Osteocyte (in vitro differentiated cells): ENCODE measurements around the gene PLXNA4. TPM values are rescaled to one million over a fixed set of nuclear protein-coding genes. Genes with fewer than 3 reads are reported as not detected.

Source experiments
- DNase-seq: peaks from one replicate; pipeline ENCODE4 v3.0.0; 2021; ENCODE audit warnings: mixed read lengths; ENCODE audit not compliant: unreplicated experiment; ENCODE audit errors: extremely low spot score
- H3K27ac Mint-ChIP-seq: one replicate; pipeline ENCODE4 v1.8.0; 2021; ENCODE audit warnings: mild to moderate bottlenecking, mixed read lengths; ENCODE audit not compliant: unreplicated experiment
- H3K27me3 Mint-ChIP-seq: one replicate; pipeline ENCODE4 v1.8.0; 2021; ENCODE audit warnings: mixed read lengths; ENCODE audit not compliant: unreplicated experiment
- H3K36me3 Mint-ChIP-seq: one replicate; pipeline ENCODE4 v1.8.0; 2021; ENCODE audit warnings: mixed read lengths; ENCODE audit not compliant: unreplicated experiment
- H3K4me1 Mint-ChIP-seq: one replicate; pipeline ENCODE4 v1.8.0; 2021; ENCODE audit warnings: mixed read lengths; ENCODE audit not compliant: unreplicated experiment
- H3K4me3 Mint-ChIP-seq: one replicate; pipeline ENCODE4 v1.8.0; 2021; ENCODE audit warnings: mild to moderate bottlenecking, moderate library complexity, mixed read lengths; ENCODE audit not compliant: unreplicated experiment
- H3K9me3 Mint-ChIP-seq: one replicate; pipeline ENCODE4 v1.8.0; 2021; ENCODE audit warnings: mixed read lengths; ENCODE audit not compliant: unreplicated experiment
- CTCF ChIP-seq: fragments of 200-600 bp; sonication (generic); IDR thresholded peaks from 2 replicates; pipeline ENCODE4 v1.5.0; 2021; ENCODE audit warnings: antibody characterized with exemption, mild to moderate bottlenecking, moderate library complexity
- total RNA-seq: library from RNA; stranded (reverse); gene quantifications from 2 replicates; pipeline ENCODE4 v1.2.1, GENCODE V29; 2021

PLXNA4 gene
- total RNA-seq, 1 donor from 2014 or later = 59.0 TPM

DNA sequence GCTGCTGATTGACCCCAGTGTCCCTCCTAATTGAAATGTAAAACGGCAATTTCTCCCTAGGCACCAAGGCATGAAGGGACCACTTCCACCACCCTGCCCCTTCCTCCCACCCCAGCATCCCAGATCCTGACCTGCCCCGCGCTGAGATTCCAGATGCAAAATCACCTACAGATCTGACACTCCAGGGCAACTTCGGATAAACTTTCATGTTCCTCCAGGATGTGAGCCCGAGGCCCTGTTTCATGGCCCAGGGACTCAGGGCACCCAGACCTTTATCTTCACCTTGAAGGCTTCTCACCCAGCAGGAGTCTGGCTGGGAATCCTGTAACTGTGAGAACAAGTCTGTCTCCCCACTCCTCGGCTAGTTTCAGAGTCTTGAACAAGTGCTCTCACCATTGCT lies 361.8 kb downstream of the PLXNA4 start:
- Mint-ChIP-seq H3K27me3 (no peaks in the 10 kb centered on the region), H3K9me3 (no peaks in the 10 kb centered on the region), H3K4me3 (no peak overlapping the region), H3K27ac (no peak overlapping the region), H3K4me1 (peaks cover 16% of the 10 kb centered on the region), H3K36me3 (peaks cover 19% of the 10 kb centered on the region)
- TF ChIP-seq CTCF = no peak
- DNase-seq = no peak

DNA sequence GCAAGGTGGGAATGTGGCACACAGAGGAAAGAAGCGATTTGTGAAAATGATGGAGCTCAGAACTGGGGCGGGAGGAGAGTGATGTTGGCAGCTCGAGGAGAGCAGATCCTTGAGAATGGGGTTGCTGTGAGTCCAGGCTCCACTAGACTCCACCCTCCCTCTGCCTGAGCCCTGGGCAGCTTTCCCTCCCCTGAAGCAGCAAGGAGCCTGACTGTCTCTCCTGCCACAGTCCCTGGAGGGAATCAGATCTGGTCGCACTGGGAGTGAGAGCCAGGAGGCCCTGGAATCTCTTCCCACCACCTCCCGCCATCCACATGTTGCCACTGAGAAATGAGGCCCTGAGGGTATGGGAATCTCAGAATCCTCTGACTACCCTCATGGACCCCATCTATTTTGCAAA lies 362.7 kb downstream of the PLXNA4 start:
- H3K4me1 Mint-ChIP-seq = peaks cover 16% of the 10 kb centered on the region
- DNase-seq = no peak
- no peaks in the 10 kb centered on the region for H3K9me3 Mint-ChIP-seq
- no peak for TF ChIP-seq CTCF
- peaks cover 23% of the 10 kb centered on the region for H3K36me3 Mint-ChIP-seq
- no peak overlapping the region for H3K27ac Mint-ChIP-seq
- H3K4me3 Mint-ChIP-seq = no peak overlapping the region
- no peaks in the 10 kb centered on the region for H3K27me3 Mint-ChIP-seq

DNA sequence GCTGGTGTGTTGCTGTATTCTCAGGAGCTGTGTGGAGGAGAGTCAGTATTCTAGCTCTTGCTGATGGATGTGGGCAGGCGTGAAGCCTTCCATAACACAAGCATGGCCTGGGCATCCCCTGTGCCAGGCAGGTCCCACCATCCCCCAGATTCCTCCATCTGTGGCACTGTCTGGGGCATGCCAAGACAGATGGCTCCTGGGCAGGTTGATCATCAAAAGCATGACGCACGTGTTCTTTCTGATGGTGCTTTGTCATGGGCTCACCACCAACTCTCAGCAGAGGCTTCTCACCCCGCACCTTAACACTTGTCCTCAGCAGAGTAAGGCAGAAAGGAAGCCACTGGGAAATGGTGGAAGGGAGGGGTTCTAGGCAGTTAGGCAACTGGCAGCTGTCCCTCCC lies 364.3 kb downstream of the PLXNA4 start:
- Mint-ChIP-seq H3K4me1 (peaks cover 16% of the 10 kb centered on the region), H3K27ac (peak overlapping the region; percentile 18), H3K4me3 (no peak overlapping the region), H3K36me3 (peaks cover 27% of the 10 kb centered on the region), H3K9me3 (no peaks in the 10 kb centered on the region), H3K27me3 (no peaks in the 10 kb centered on the region)
- DNase-seq = no peak
- TF ChIP-seq CTCF = no peak

GRCh38 chr7:132210821-132211220 lies 365.4 kb downstream of the PLXNA4 start:
- Mint-ChIP-seq H3K4me3 (no peak overlapping the region), H3K27me3 (no peaks in the 10 kb centered on the region)

GRCh38 chr7:132207782-132208181 lies 368.5 kb downstream of the PLXNA4 start:
- TF ChIP-seq CTCF = no peak
- no peak for DNase-seq
- Mint-ChIP-seq H3K4me3 (no peak overlapping the region), H3K9me3 (no peaks in the 10 kb centered on the region), H3K27me3 (no peaks in the 10 kb centered on the region), H3K4me1 (no peaks in the 10 kb centered on the region), H3K36me3 (peaks cover 26% of the 10 kb centered on the region), H3K27ac (no peak overlapping the region)

More at GRCh38 chr7:132210821-132211220, 365.4 kb downstream of the PLXNA4 start:
- no peak for TF ChIP-seq CTCF
- Mint-ChIP-seq H3K9me3 (no peaks in the 10 kb centered on the region), H3K36me3 (peaks cover 23% of the 10 kb centered on the region), H3K27ac (no peak overlapping the region), H3K4me1 (peaks cover 16% of the 10 kb centered on the region)
- DNase-seq = no peak
